ENCODE measurements around the gene TCP10L.

- TF ChIP-seq POLR2AphosphoS5 (IDR thresholded peaks at IDR 0.05; ENCODE audit: borderline replicate concordance, low read depth, low read length) (no peak), EZH2 (IDR thresholded peaks at IDR 0.05) (no peak)
Measured at GRCh38 chr21:32566741-32567389, 18.5 kb downstream of the TCP10L start.

Data from SK-N-MC (cell line).